Left ventricle myocardium inferior (tissue), 1 donor: ENCODE results near the gene METTL4. TPM values are rescaled to one million over a fixed set of nuclear protein-coding genes. Genes with fewer than 3 reads are reported as not detected.

Source experiments
- DNase-seq: peaks from one replicate; pipeline ENCODE4 v3.0.0-alpha.2; 2020
- H3K27ac ChIP-seq: fragments of 200-600 bp; replicated peaks from 2 replicates; pipeline ENCODE4 v1.8.0; 2021
- H3K27me3 ChIP-seq: fragments of 200-600 bp; 2 replicates; pipeline ENCODE4 v1.8.0; 2021; ENCODE audit warnings: low read depth
- H3K36me3 ChIP-seq: fragments of 200-600 bp; 2 replicates; pipeline ENCODE4 v1.8.0; 2021
- H3K4me1 ChIP-seq: fragments of 200-600 bp; 2 replicates; pipeline ENCODE4 v1.8.0; 2021
- H3K4me3 ChIP-seq: fragments of 200-600 bp; 2 replicates; pipeline ENCODE4 v1.8.0; 2021; ENCODE audit warnings: mild to moderate bottlenecking, moderate library complexity
- H3K9me3 ChIP-seq: fragments of 200-600 bp; replicated peaks from 2 replicates; pipeline ENCODE4 v1.8.0; 2021
- intact Hi-C: fragments of 100-400 bp; cut with micrococcal nuclease; formaldehyde crosslinking; loops from one replicate; pipeline ENCODE4 v1.11.0; 2022
- total RNA-seq: library from RNA; stranded (reverse); fragmentation: NEBNext Ultra II Directional; extraction: Animal tissue kit (Norgen Biotek cat#: 25700); gene quantifications from one replicate; pipeline ENCODE4 v1.2.1, GENCODE V29; 2021
- TF ChIP-seq, protein P1 (sequence below): fragments of 200-600 bp; IDR thresholded peaks from 2 replicates; pipeline ENCODE4 v1.8.0; 2021; ENCODE audit warnings: antibody characterized with exemption, mild to moderate bottlenecking, borderline replicate concordance
- donor health status: DM: no; HTN: yes; CAD: no; lungs with severe emphysema.

The METTL4 gene
- total RNA-seq, 1 donor from 2014 or later = 7.8 TPM

GRCh38 chr18:2564373-2564772, 6.9 kb downstream of the METTL4 start:
- no peaks in the 10 kb centered on the region for H3K9me3 ChIP-seq
- H3K27ac ChIP-seq = no peak overlapping the region
- no peaks in the 10 kb centered on the region for H3K27me3 ChIP-seq
- no peak overlapping the region for H3K4me3 ChIP-seq
- DNase-seq = no peak
- TF ChIP-seq, protein P1, sequence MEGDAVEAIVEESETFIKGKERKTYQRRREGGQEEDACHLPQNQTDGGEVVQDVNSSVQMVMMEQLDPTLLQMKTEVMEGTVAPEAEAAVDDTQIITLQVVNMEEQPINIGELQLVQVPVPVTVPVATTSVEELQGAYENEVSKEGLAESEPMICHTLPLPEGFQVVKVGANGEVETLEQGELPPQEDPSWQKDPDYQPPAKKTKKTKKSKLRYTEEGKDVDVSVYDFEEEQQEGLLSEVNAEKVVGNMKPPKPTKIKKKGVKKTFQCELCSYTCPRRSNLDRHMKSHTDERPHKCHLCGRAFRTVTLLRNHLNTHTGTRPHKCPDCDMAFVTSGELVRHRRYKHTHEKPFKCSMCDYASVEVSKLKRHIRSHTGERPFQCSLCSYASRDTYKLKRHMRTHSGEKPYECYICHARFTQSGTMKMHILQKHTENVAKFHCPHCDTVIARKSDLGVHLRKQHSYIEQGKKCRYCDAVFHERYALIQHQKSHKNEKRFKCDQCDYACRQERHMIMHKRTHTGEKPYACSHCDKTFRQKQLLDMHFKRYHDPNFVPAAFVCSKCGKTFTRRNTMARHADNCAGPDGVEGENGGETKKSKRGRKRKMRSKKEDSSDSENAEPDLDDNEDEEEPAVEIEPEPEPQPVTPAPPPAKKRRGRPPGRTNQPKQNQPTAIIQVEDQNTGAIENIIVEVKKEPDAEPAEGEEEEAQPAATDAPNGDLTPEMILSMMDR = no peak
- peaks cover 39% of the 10 kb centered on the region for H3K36me3 ChIP-seq
- peaks cover 3% of the 10 kb centered on the region for H3K4me1 ChIP-seq
- intact Hi-C loops = no loop called here

- Histone ChIP-seq H3K4me1 (no peaks in the 10 kb centered on the region), H3K9me3 (no peaks in the 10 kb centered on the region), H3K27ac (no peak overlapping the region), H3K36me3 (peaks cover 29% of the 10 kb centered on the region), H3K4me3 (no peak overlapping the region), H3K27me3 (no peaks in the 10 kb centered on the region)
- TF ChIP-seq, protein P1 = no peak
- intact Hi-C loops = no loop called here
- no peak for DNase-seq
These were observed 12.1 kb downstream of the METTL4 start for GRCh38 chr18:2559249-2559648.

- Histone ChIP-seq H3K36me3 (peaks cover 25% of the 10 kb centered on the region), H3K4me1 (no peaks in the 10 kb centered on the region), H3K4me3 (no peak overlapping the region), H3K27ac (no peak overlapping the region), H3K9me3 (no peaks in the 10 kb centered on the region), H3K27me3 (no peaks in the 10 kb centered on the region)
- intact Hi-C loops = no loop called here
- TF ChIP-seq, protein P1 = no peak
- DNase-seq = no peak
These were observed 13.8 kb downstream of the METTL4 start for GRCh38 chr18:2557536-2557935.

- Histone ChIP-seq H3K9me3 (no peaks in the 10 kb centered on the region), H3K27ac (no peak overlapping the region), H3K27me3 (no peaks in the 10 kb centered on the region), H3K4me3 (no peak overlapping the region), H3K36me3 (peaks cover 25% of the 10 kb centered on the region), H3K4me1 (no peaks in the 10 kb centered on the region)
- intact Hi-C loops = no loop called here
- TF ChIP-seq, protein P1 = no peak
- DNase-seq = no peak
These were observed 15.4 kb downstream of the METTL4 start for GRCh38 chr18:2555895-2556294.

- Histone ChIP-seq H3K36me3 (peaks cover 24% of the 10 kb centered on the region), H3K27me3 (no peaks in the 10 kb centered on the region), H3K9me3 (no peaks in the 10 kb centered on the region), H3K4me1 (no peaks in the 10 kb centered on the region), H3K27ac (no peak overlapping the region), H3K4me3 (no peak overlapping the region)
- TF ChIP-seq, protein P1 = no peak
- no peak for DNase-seq
- intact Hi-C loops = no loop called here
These were observed 16.6 kb downstream of the METTL4 start for GRCh38 chr18:2554696-2555095.

DNA sequence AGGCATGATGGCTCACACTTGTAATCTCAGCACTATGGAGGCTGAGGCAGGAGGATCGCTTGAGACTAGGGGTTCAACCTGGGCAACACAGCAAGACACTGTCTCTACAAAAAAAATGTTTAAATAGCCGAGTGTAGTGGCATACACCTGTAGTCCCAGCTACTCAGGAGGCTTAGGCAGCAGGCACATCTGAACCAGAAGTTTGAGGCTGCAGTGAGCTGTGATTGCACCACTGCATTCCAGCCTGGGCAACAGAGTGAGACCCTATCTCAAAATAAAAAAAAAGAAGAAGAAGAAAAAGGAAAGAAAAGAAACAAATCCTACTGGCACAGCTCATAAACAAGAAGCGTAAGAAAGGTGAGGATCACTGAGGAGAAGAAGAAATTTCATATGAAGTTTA, 19.9 kb downstream of the METTL4 start:
- peaks cover 32% of the 10 kb centered on the region for H3K36me3 ChIP-seq

More for the DNA sequence above, 19.9 kb downstream of the METTL4 start:
- Histone ChIP-seq H3K4me3 (no peak overlapping the region), H3K9me3 (no peaks in the 10 kb centered on the region), H3K4me1 (no peaks in the 10 kb centered on the region), H3K27me3 (no peaks in the 10 kb centered on the region), H3K27ac (no peak overlapping the region)
- intact Hi-C loops = no loop called here
- TF ChIP-seq, protein P1 = no peak
- DNase-seq = no peak
